NT2/D1 (cell line): ENCODE measurements around the gene MBD3L5.

Experiments
- DNase-seq: peaks from one replicate; pipeline ENCODE4 v3.0.0-alpha.2; 2011; ENCODE audit warnings: low read depth, low spot score
- H3K27me3 ChIP-seq: 2 replicates; pipeline ENCODE4 v1.6.0; 2011; ENCODE audit warnings: mild to moderate bottlenecking; ENCODE audit not compliant: insufficient read length, insufficient read depth
- H3K36me3 ChIP-seq: 2 replicates; pipeline ENCODE4 v1.6.1; 2011; ENCODE audit warnings: mild to moderate bottlenecking, low read length, mixed read lengths; ENCODE audit not compliant: insufficient read depth, insufficient read length
- H3K4me1 ChIP-seq: 2 replicates; pipeline ENCODE4 v1.5.1; 2011; ENCODE audit not compliant: insufficient read depth, insufficient read length
- H3K4me3 ChIP-seq: 2 replicates; pipeline ENCODE4 v1.5.1; 2011; ENCODE audit warnings: low read depth; ENCODE audit not compliant: insufficient read length
- H3K9ac ChIP-seq: 2 replicates; pipeline ENCODE4 v1.6.0; 2011; ENCODE audit warnings: low read depth; ENCODE audit not compliant: insufficient read length
- H3K9me3 ChIP-seq: 2 replicates; pipeline ENCODE4 v1.5.1; 2011; ENCODE audit warnings: mild to moderate bottlenecking, low read length; ENCODE audit not compliant: insufficient read depth
- SUZ12 ChIP-seq: IDR thresholded peaks from 2 replicates; pipeline ENCODE4 v1.6.1; 2011; ENCODE audit not compliant: insufficient read length, insufficient read depth; ENCODE audit errors: extremely low read depth
- YY1 ChIP-seq: IDR thresholded peaks from 2 replicates; pipeline ENCODE4 v1.6.1; 2011; ENCODE audit not compliant: insufficient read length, insufficient read depth
- ZNF274 ChIP-seq: IDR thresholded peaks from 2 replicates; pipeline ENCODE4 v1.6.1; 2011; ENCODE audit warnings: mild to moderate bottlenecking, low read depth, low read length

The MBD3L5 gene

DNA sequence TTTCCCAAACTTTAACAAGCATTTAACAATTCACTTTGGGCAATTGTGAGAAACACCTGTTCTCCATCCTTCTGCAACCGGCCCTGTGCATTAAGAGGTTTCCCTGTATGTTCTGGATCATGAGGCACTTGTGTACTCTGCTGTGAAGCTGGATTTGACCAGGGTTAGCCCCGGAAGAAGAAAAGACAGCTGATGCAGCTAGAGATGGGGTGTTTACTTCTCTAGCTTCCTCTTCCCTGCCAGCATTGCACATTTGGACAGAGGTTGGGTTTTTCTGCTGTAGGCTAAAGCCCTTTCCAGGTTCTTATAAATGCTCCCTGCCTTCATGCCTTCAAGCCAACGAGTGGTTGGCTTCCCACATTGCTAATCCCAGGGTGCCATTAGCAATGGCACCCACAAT, 30.0 kb upstream of the MBD3L5 start:
- no peak overlapping the region for H3K4me3 ChIP-seq
- H3K9ac ChIP-seq = no peak overlapping the region
- H3K36me3 ChIP-seq = no peaks in the 10 kb centered on the region
- no peaks in the 10 kb centered on the region for H3K4me1 ChIP-seq
- peaks cover 1% of the 10 kb centered on the region; the same call in 1 of the 2 replicates for H3K9me3 ChIP-seq
- DNase-seq = no peak
- TF ChIP-seq SUZ12 (no peak), ZNF274 (no peak), YY1 (no peak)
- H3K27me3 ChIP-seq = no peaks in the 10 kb centered on the region

DNA sequence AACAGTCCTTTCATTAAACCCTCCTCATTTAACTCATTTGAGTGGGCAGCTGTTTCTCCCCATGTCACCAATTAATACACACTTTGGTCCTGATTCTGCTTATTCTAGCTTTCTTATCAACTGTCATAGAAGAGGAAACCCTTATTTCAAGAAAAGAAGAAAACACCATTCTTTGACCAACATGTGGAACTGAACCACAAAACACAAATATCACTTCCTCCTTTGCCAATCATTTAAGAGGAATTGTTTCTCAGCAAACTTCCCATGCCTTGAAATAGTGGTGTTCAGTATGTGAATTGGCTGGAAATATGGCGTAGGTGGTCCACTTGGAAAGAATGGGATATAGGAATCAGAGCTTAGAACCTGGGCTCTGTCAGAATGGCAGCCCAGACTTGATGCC, 29.6 kb upstream of the MBD3L5 start:
- Histone ChIP-seq H3K36me3 (no peaks in the 10 kb centered on the region), H3K4me1 (no peaks in the 10 kb centered on the region), H3K4me3 (no peak overlapping the region), H3K9me3 (no peaks in the 10 kb centered on the region), H3K27me3 (no peaks in the 10 kb centered on the region), H3K9ac (no peak overlapping the region)
- no peak for DNase-seq
- no peak for TF ChIP-seq YY1
- no peak for TF ChIP-seq ZNF274
- no peak for TF ChIP-seq SUZ12

DNA sequence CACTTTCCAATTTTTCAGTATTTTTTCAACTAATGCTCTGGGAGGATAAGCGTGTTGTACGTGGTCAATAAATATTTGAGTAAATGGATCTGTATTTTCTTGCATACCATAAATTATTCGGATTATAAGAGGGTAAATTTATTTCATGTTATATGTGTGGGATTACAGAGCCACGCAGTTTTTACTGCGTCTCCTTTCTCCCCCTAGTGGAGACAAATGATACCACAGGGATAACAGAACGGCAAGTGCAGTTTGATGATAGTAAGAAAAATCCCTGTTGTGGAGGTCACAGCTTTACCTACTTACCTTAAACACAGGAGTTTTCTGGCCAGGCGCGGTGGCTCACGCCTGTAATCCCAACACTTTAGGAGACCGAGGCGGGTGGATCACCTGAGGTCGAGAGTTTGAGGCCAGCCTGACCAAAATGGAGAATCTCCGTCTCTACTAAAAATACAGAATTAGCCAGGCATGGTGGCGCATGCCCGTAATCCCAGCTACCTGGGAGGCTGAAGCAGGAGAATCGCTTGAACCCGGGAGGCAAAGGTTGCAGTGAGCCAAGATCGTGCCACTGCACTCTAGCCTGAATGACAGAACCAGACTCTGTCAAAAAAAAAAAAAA, 26.0 kb upstream of the MBD3L5 start:
- Histone ChIP-seq H3K36me3 (no peaks in the 10 kb centered on the region), H3K9me3 (no peaks in the 10 kb centered on the region), H3K4me3 (no peak overlapping the region), H3K27me3 (no peaks in the 10 kb centered on the region), H3K9ac (no peak overlapping the region), H3K4me1 (no peaks in the 10 kb centered on the region)
- peak; percentile 8 for DNase-seq
- TF ChIP-seq YY1 = no peak
- no peak for TF ChIP-seq ZNF274
- no peak for TF ChIP-seq SUZ12

DNA sequence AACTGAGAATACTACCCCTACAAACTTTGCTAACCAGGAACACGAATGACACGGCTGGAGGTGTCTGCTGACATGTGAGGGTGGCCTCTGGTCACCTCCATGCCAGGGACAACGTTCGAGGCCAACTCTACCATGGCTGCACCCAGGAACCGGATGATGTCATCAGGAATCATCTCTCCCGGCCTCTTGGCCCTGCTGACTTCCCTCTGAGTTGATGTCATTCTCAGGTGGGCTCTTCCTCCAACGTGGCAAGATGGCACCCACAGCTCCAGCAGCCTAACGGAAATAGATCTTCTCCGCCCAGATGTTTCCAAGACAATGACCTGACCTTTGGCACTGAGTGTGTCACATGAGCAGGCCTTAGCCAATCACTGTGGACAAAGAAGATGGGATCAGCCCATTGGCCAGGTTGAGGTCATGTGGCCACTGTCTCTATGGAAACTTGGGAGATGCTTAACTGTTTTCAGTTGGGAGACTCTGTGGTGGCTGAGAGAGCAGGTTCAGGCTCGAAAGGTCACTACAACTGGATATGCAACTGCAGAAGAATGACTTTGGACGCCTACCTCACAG, 24.2 kb upstream of the MBD3L5 start:
- Histone ChIP-seq H3K9me3 (no peaks in the 10 kb centered on the region; the same call in 1 of the 2 replicates), H3K27me3 (no peaks in the 10 kb centered on the region), H3K4me1 (no peaks in the 10 kb centered on the region), H3K9ac (no peak overlapping the region), H3K4me3 (no peak overlapping the region), H3K36me3 (no peaks in the 10 kb centered on the region)
- no peak for TF ChIP-seq ZNF274
- TF ChIP-seq SUZ12 = no peak
- no peak for TF ChIP-seq YY1
- DNase-seq = no peak

DNA sequence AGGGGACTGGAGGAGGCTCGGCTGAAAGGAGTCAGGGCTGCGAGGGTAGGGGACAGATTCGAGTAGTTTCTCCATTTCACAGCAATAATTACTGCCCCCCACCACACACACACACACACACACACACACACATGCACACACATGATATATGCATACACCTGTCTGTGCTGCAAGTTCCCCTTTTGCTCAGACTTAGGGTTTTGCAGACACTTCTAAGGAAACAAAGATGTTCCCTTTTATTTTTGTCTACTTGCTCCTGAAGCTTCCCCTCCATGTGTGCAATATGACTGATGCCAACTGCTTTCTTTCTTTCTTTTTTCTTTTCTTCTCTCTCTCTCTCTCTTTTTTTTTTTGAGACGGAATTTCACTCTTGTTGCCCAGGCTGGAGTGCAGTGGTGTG, 22.5 kb upstream of the MBD3L5 start:
- no peaks in the 10 kb centered on the region for H3K27me3 ChIP-seq
- no peaks in the 10 kb centered on the region for H3K36me3 ChIP-seq
- no peak overlapping the region for H3K4me3 ChIP-seq
- TF ChIP-seq SUZ12 = no peak
- no peak for TF ChIP-seq YY1
- TF ChIP-seq ZNF274 = no peak
- no peaks in the 10 kb centered on the region for H3K4me1 ChIP-seq
- no peak for DNase-seq
- H3K9ac ChIP-seq = no peak overlapping the region
- H3K9me3 ChIP-seq = no peaks in the 10 kb centered on the region; the same call in 1 of the 2 replicates

DNA sequence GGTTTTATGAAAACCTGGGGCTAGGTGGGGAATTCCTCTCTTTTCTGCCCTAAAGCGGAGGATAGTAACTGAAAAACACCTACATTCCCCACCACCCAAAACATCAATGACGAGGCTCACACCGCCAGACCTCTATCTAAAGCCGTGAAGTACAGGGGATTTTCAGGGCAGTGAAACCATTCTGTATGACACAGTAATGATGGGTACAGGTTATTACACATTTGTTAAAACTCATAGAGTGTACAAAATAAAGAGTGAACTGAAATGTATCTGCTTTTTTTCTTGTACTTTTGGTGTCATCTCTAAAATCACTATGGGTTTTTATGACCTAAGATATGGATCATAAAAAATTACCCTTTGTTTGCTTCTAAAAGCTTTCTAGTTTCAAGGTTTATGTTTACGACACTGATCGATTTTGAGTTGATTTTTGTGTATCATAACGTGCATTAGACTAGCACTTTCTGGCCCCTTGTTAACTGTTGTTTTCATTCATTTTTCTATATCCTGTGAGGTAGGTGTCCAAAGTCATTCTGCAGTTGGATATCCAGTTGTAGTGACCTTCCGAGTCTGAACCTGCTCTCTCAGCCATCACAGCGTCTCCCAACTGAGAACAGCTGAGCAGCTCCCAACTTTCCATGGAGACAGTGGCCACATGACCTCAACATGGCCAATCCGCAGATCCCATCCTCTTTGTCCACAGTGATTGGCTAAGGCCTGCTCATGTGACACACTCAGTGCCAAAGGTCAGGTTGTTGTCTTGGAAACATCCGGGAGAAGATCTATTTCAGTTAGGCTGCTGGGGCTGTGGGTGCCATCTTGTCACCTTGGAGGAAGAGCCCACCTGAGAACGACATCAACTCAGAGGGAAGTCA, 19.4 kb upstream of the MBD3L5 start:
- TF ChIP-seq ZNF274 (no peak), SUZ12 (no peak), YY1 (no peak)
- H3K9me3 ChIP-seq = no peaks in the 10 kb centered on the region; the same call in 1 of the 2 replicates
- no peak for DNase-seq
- no peaks in the 10 kb centered on the region for H3K4me1 ChIP-seq
- H3K36me3 ChIP-seq = no peaks in the 10 kb centered on the region
- H3K4me3 ChIP-seq = no peak overlapping the region
- no peaks in the 10 kb centered on the region for H3K27me3 ChIP-seq
- H3K9ac ChIP-seq = no peak overlapping the region

DNA sequence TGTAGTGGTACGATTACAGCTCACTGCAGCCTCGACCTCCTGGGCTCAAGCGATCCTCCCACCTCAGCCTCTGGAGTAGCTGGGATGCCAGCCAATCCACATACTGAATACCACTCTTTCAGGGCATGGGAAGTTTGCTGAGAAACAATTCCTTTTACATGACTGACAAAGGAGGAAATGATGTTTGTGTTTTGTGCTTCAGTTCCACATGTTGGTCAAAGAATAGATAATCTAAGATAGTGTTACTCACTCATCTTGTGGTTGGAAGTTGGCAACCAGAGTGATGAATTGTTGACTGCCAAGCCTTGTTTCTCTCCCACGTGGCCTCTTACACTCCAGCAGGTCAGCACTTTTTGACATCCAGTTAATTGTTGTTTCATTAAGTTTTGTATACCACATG, 16.7 kb upstream of the MBD3L5 start:
- no peaks in the 10 kb centered on the region; the same call in 1 of the 2 replicates for H3K9me3 ChIP-seq
- no peaks in the 10 kb centered on the region for H3K27me3 ChIP-seq
- H3K4me1 ChIP-seq = no peaks in the 10 kb centered on the region
- DNase-seq = no peak
- H3K4me3 ChIP-seq = no peak overlapping the region
- no peaks in the 10 kb centered on the region for H3K36me3 ChIP-seq
- TF ChIP-seq ZNF274 (no peak), SUZ12 (no peak), YY1 (no peak)
- no peak overlapping the region for H3K9ac ChIP-seq
